Measurements from ENCODE around the gene ATP8A2. TPM values are rescaled to one million over a fixed set of nuclear protein-coding genes. Genes with fewer than 3 reads are reported as not detected.

ATP8A2 gene
- total and polyA plus RNA-seq, 2 of the 4 experiments (the other 2 are of a cell fraction): 0.02 to 0.18 TPM

GRCh38 chr13:25473864-25474263 is 102.1 kb downstream of the ATP8A2 start:
- dilution Hi-C loops (cut with HindIII; ENCODE audit: low sequenced_read_pairs, unreplicated experiment) (no loop called here), intact Hi-C loops (cut with micrococcal nuclease) (loop anchor here (1.0 kb wide), 1 partner anchor 43 kb away; no protein-coding TSS in a partner anchor), in situ Hi-C loops (cut with MboI; ENCODE audit: low sequenced_read_pairs) (no loop called here)
- no peaks in the 10 kb centered on the region for H3K9me1 ChIP-seq (ENCODE audit: insufficient read depth, low read length)
- peaks cover 4% of the 10 kb centered on the region for H3K27me3 ChIP-seq (ENCODE audit: control insufficient read depth, insufficient read depth, low read length)
- no peak overlapping the region for H4K5ac ChIP-seq (ENCODE audit: low read depth, low read length)
- H3K4me1 ChIP-seq (ENCODE audit: control insufficient read depth, insufficient read depth, low read length): no peaks in the 10 kb centered on the region
- no peak overlapping the region for H2BK5ac ChIP-seq (ENCODE audit: low read depth, low read length, poor library complexity, severe bottlenecking)
- CTCF ChIA-PET: no interaction called here
- H2AK9ac ChIP-seq (replicated peaks; ENCODE audit: low read depth, low read length, poor library complexity): no peak overlapping the region
- no peak overlapping the region for H4K8ac ChIP-seq (ENCODE audit: low read depth in 2 of 2, low read length in 2 of 2)
- no peak overlapping the region for H4K91ac ChIP-seq (ENCODE audit: insufficient read depth, low read depth, low read length)
- no peak for DNase-seq
- H2AFZ ChIP-seq (replicated peaks; ENCODE audit: low read length, poor library complexity): no peak overlapping the region
- H3K4me3 ChIP-seq (ENCODE audit: insufficient read depth, low read depth, low read length): no peak overlapping the region
- H2BK120ac ChIP-seq (ENCODE audit: low read depth, low read length): no peak overlapping the region
- H2BK20ac ChIP-seq (ENCODE audit: low read depth, low read length): no peak overlapping the region
- no peaks in the 10 kb centered on the region for H3K9me3 ChIP-seq (ENCODE audit: control insufficient read depth, insufficient read depth, low read length)
- TF ChIP-seq SMC3 (IDR thresholded peaks at IDR 0.05; ENCODE audit: low read depth, low read length) (no peak), CHD1 (IDR thresholded peaks at IDR 0.05; ENCODE audit: low read depth, low read length) (no peak), CEBPB (IDR thresholded peaks at IDR 0.05; ENCODE audit: low read depth, low read length) (no peak), CTCF (conservative IDR thresholded peaks at IDR 0.05; ENCODE audit: low read depth, low read length) (no peak)
- H3K56ac ChIP-seq (ENCODE audit: extremely low read depth, insufficient read depth, low read length): no peak overlapping the region
- no peak overlapping the region for H3K9ac ChIP-seq (ENCODE audit: low read depth, low read length)
- no peak overlapping the region for H3K14ac ChIP-seq (replicated peaks; ENCODE audit: low read depth, low read length)
- BruUV-seq (replicated peaks): no TSS peak
- H4K20me1 ChIP-seq (ENCODE audit: insufficient read depth, low read length): no peaks in the 10 kb centered on the region
- no peak overlapping the region for H2AK5ac ChIP-seq (ENCODE audit: low read depth, low read length)
- H3K18ac ChIP-seq (ENCODE audit: low read depth, low read length): no peak overlapping the region
- H3K4ac ChIP-seq (ENCODE audit: low read depth, low read length): no peak overlapping the region
- no peak for ATAC-seq (ENCODE audit: low read depth)
- no peaks in the 10 kb centered on the region for H3K36me3 ChIP-seq (ENCODE audit: control insufficient read depth, insufficient read depth, low read length)
- no peak overlapping the region for H2BK15ac ChIP-seq (ENCODE audit: low read depth, low read length)
- no CpG with 5 or more reads among the region's 2 CpGs for WGBS, 2 experiments (ENCODE audit: extremely low coverage in 2 of 2, insufficient read length in 1 of 2)
- no peaks in the 10 kb centered on the region for H3K79me1 ChIP-seq (ENCODE audit: low read depth in 1 of 2, low read length in 2 of 2)
- POLR2A ChIA-PET (ENCODE audit: unreplicated experiment): no interaction called here
- H3K23ac ChIP-seq (ENCODE audit: low read depth, low read length): no peak overlapping the region
- H3K4me2 ChIP-seq (ENCODE audit: low read depth, low read length): no peak overlapping the region
- no peak overlapping the region for H3K27ac ChIP-seq (ENCODE audit: insufficient read depth, low read length)
